Endodermal cell (in vitro differentiated cells): ENCODE measurements around the gene ZBED3. TPM values are rescaled to one million over a fixed set of nuclear protein-coding genes. Genes with fewer than 3 reads are reported as not detected.

Source experiments
- DNase-seq: peaks from one replicate; pipeline ENCODE4 v3.0.0-alpha.2; 2017
- H3K27ac ChIP-seq: 2 replicates; pipeline ENCODE4 v1.5.1; 2013; ENCODE audit warnings: mild to moderate bottlenecking, low read depth, low read length, moderate library complexity
- H3K27me3 ChIP-seq: 2 replicates; pipeline ENCODE4 v1.6.1; 2013; ENCODE audit warnings: mild to moderate bottlenecking, low read length, moderate library complexity; ENCODE audit not compliant: insufficient read depth, control insufficient read depth, poor library complexity, severe bottlenecking
- H3K36me3 ChIP-seq: 2 replicates; pipeline ENCODE4 v1.7.0; 2013; ENCODE audit warnings: mild to moderate bottlenecking, low read length, moderate library complexity; ENCODE audit not compliant: control insufficient read depth, insufficient read depth
- H3K4me1 ChIP-seq: one replicate; pipeline ENCODE4 v1.7.0; 2013; ENCODE audit warnings: low read length; ENCODE audit not compliant: control insufficient read depth, insufficient read depth
- H3K4me3 ChIP-seq: 2 replicates; pipeline ENCODE4 v1.5.1; 2013; ENCODE audit warnings: mild to moderate bottlenecking, low read length, moderate library complexity
- H3K9ac ChIP-seq: 2 replicates; pipeline ENCODE4 v1.6.1; 2013; ENCODE audit warnings: mild to moderate bottlenecking, low read length, moderate library complexity; ENCODE audit not compliant: poor library complexity, severe bottlenecking; ENCODE audit errors: extremely low read depth
- H3K9me3 ChIP-seq: 2 replicates; pipeline ENCODE4 v1.6.1; 2013; ENCODE audit warnings: mild to moderate bottlenecking, low read length, moderate library complexity; ENCODE audit not compliant: control insufficient read depth
- H3K27ac Mint-ChIP-seq: 2 replicates; pipeline ENCODE4 v1.8.0; 2020; ENCODE audit warnings: mixed read lengths
- H3K27me3 Mint-ChIP-seq: 2 replicates; pipeline ENCODE4 v1.8.0; 2021; ENCODE audit warnings: mild to moderate bottlenecking, mixed read lengths; ENCODE audit not compliant: insufficient read depth
- H3K36me3 Mint-ChIP-seq: 2 replicates; pipeline ENCODE4 v1.8.0; 2020; ENCODE audit warnings: low read depth, mixed read lengths
- H3K4me1 Mint-ChIP-seq: 2 replicates; pipeline ENCODE4 v1.8.0; 2020; ENCODE audit warnings: mixed read lengths
- H3K4me3 Mint-ChIP-seq: 2 replicates; pipeline ENCODE4 v1.8.0; 2020; ENCODE audit warnings: mild to moderate bottlenecking, moderate library complexity, mixed read lengths
- H3K9me3 Mint-ChIP-seq: 2 replicates; pipeline ENCODE4 v1.8.0; 2020; ENCODE audit warnings: mild to moderate bottlenecking, mixed read lengths
- WGBS, 2 experiments: methylation state at CpG; one replicate each; pipeline versions ENCODE4 v1.1.5 to v1.1.7; 2013; ENCODE audit warnings: missing lambda C conversion rate in 2 of 2, mixed read lengths in 1 of 2; ENCODE audit not compliant: insufficient coverage in 1 of 2, insufficient read length in 1 of 2; 5-methylcytosine and 5-hydroxymethylcytosine counted together
- total RNA-seq, 2 donors: library from RNA; stranded (reverse); fragmentation: NEBNext Ultra II Directional in 1 of 2; extraction: Animal tissue kit (Norgen Biotek cat#: 25700) in 1 of 2; gene quantifications; 2 replicates in 1 of 2; 3 replicates in 1 of 2; pipeline ENCODE4 v1.2.1, GENCODE V29; 2021
- TF ChIP-seq, protein P1 (sequence below): fragments of 200-600 bp; sonication (generic); conservative IDR thresholded peaks from 2 replicates; pipeline ENCODE4 v1.5.0; 2021; ENCODE audit warnings: antibody characterized with exemption, mild to moderate bottlenecking

ZBED3 gene
- total RNA-seq, 2 donors from 2014 or later = 5.3 to 5.6 TPM

DNA sequence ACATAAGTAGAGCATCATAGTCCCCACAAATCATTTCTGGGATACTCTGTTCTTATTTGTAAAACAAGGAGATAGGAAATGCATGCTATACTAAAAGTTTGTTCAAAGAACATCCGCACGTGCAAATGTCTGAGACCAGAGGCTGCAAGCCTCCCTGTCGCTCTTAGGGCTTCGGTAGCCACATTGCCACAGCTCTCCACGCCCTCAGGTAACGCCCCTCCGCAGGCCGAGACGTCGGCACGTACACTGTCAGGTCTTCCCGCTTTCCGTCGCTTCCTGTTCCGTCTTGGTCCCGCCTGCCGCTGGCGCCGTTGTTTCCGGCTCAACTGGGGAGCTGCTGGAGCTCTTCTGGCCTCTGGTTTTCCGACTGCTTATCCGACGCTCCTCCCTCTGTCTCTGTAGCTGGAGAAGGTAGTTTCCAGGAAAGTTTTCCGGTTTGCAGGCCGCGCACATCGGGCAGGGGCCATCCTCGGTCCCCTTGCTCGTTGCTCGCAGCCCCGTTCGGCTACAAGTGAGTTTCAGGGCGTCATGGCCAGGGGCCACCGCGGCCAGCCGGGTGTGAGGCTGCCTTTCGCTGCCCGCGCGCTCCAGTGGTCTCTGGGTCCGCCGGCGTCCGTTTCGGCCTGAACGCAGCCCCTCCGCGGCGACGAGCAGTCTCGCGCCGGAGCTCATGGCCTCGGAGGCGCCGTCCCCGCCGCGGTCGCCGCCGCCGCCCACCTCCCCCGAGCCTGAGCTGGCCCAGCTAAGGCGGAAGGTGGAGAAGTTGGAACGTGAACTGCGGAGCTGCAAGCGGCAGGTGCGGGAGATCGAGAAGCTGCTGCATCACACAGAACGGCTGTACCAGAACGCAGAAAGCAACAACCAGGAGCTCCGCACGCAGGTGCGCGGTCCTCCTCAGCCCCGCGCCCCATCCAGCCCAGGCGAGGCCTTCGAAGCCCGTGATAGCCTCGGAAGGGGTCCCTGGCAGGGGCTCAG is 56.7 kb downstream of the ZBED3 start, which contains the start of gene AGGF1:
AGGF1 (plus strand) TSS at position 308 of the 975 bp plus-strand sequence; CDS start at position 671, 363 bp downstream.
- Mint-ChIP-seq H3K27me3 (peaks cover 25% of the 10 kb centered on the region), H3K27ac (peak within 1 kb of the TSS; percentile 94)
- DNase-seq = peak; percentile 97

DNA sequence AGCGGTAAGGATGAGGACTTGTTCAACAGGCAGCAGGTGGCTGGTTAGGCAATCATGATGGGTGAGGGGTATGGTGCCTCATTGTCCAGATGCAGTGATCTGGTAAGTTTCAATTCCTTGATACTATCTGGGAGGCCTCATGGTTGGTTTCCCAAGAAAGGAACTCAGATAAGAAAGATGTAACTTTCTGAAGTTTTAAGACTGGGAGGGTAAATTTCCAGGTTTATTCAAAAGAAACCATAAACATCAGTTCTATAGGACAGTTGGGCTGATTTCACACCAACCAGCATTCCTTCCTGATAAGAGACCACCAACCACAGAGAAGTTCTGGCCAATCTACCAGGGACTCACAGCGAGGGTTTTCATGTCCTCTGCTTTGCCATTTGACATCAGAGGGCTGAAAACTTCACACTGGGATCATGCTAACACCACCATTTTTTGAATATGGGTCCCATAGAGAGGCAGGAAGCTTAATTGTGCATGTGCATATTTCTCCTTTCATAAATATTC is 57.7 kb downstream of the ZBED3 start:
- TF ChIP-seq, protein P1, sequence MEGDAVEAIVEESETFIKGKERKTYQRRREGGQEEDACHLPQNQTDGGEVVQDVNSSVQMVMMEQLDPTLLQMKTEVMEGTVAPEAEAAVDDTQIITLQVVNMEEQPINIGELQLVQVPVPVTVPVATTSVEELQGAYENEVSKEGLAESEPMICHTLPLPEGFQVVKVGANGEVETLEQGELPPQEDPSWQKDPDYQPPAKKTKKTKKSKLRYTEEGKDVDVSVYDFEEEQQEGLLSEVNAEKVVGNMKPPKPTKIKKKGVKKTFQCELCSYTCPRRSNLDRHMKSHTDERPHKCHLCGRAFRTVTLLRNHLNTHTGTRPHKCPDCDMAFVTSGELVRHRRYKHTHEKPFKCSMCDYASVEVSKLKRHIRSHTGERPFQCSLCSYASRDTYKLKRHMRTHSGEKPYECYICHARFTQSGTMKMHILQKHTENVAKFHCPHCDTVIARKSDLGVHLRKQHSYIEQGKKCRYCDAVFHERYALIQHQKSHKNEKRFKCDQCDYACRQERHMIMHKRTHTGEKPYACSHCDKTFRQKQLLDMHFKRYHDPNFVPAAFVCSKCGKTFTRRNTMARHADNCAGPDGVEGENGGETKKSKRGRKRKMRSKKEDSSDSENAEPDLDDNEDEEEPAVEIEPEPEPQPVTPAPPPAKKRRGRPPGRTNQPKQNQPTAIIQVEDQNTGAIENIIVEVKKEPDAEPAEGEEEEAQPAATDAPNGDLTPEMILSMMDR = no peak
- Mint-ChIP-seq H3K27ac (no peak overlapping the region), H3K36me3 (peaks cover 7% of the 10 kb centered on the region), H3K4me1 (peaks cover 5% of the 10 kb centered on the region), H3K4me3 (peak overlapping the region; percentile 80), H3K9me3 (peaks cover 27% of the 10 kb centered on the region), H3K27me3 (peaks cover 29% of the 10 kb centered on the region)
- Histone ChIP-seq H3K4me1 (peaks cover 5% of the 10 kb centered on the region), H3K36me3 (peaks cover 2% of the 10 kb centered on the region), H3K27ac (no peak overlapping the region), H3K9me3 (peaks cover 19% of the 10 kb centered on the region), H3K4me3 (peak overlapping the region; percentile 78), H3K9ac (no peak overlapping the region), H3K27me3 (peaks cover 7% of the 10 kb centered on the region)
- 94 to 100% methylated on average over 2 of the region's 2 CpGs for WGBS, 2 experiments
- DNase-seq = no peak

More for the DNA sequence above, 56.7 kb downstream of the ZBED3 start, which contains the start of gene AGGF1:
- Histone ChIP-seq H3K9me3 (peaks cover 19% of the 10 kb centered on the region), H3K4me3 (peak within 1 kb of the TSS; percentile 78), H3K36me3 (peaks cover 12% of the 10 kb centered on the region), H3K27me3 (peaks cover 7% of the 10 kb centered on the region), H3K4me1 (peaks cover 5% of the 10 kb centered on the region), H3K9ac (peak within 1 kb of the TSS; percentile 69), H3K27ac (peak within 1 kb of the TSS; percentile 61)
- WGBS, 2 experiments = 5% methylated on average over 8 to 82 of the region's 82 CpGs
- Mint-ChIP-seq H3K4me3 (peak within 1 kb of the TSS; percentile 80), H3K9me3 (peaks cover 27% of the 10 kb centered on the region), H3K36me3 (peaks cover 8% of the 10 kb centered on the region), H3K4me1 (peaks cover 5% of the 10 kb centered on the region)
- TF ChIP-seq, protein P1 = no peak

DNA sequence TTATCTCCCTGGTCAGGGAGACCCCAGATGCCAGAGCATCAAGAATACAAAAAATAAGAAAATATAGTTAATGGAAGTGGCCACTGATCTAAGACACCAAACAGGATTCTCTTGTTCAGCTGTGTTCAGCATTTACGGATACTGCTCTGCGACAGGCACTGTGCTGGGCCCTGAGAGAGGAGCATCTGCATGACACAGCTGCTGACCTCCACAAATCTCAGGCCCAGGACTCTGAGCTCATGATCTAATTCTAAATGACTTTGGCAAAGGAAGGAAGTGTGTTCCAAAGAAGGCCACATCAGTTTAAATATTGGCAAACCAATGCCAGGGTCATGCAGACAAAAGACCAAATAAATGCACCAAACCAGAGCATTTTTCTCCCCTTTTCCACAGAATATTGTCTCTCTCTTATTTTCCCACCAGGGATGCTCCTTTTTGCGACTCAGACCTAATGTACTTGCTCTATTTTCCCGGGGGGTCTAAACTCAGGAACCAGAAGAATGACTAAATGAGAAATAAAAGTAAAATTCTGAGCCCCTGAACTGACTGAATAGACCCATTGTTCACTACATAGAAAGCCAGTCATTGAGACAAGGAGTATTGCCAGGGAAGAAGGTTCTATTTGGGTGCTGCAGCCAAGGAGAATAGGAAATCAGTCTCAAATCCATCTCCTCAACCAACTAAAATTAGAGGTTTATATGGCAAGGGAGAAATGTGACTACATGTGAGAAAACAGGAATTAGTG is 58.3 kb downstream of the ZBED3 start:
- Mint-ChIP-seq H3K4me3 (no peak overlapping the region), H3K27ac (no peak overlapping the region), H3K27me3 (peaks cover 34% of the 10 kb centered on the region), H3K36me3 (peaks cover 7% of the 10 kb centered on the region), H3K4me1 (peaks cover 5% of the 10 kb centered on the region), H3K9me3 (peaks cover 27% of the 10 kb centered on the region)
- TF ChIP-seq, protein P1 = no peak
- Histone ChIP-seq H3K4me3 (peak overlapping the region; percentile 78), H3K4me1 (peaks cover 5% of the 10 kb centered on the region), H3K9me3 (peaks cover 19% of the 10 kb centered on the region), H3K36me3 (no peaks in the 10 kb centered on the region), H3K27ac (no peak overlapping the region), H3K9ac (no peak overlapping the region), H3K27me3 (peaks cover 7% of the 10 kb centered on the region)
- DNase-seq = no peak
- WGBS, 2 experiments = 93 to 100% methylated on average over 3 to 4 of the region's 4 CpGs
